KOPT-K1 (cell line): ENCODE results near the gene LYPD6B.

Source experiments
- H3K27ac ChIP-seq: fragments of 200-600 bp; sonication (generic); 2 replicates; pipeline ENCODE4 v1.5.1; 2016; ENCODE audit warnings: antibody characterized with exemption, mild to moderate bottlenecking, low read depth, low read length; ENCODE audit not compliant: poor library complexity, severe bottlenecking
- H3K36me3 ChIP-seq: fragments of 200-600 bp; sonication (generic); 2 replicates; pipeline ENCODE4 v1.5.1; 2017; ENCODE audit warnings: antibody characterized with exemption, mild to moderate bottlenecking, low read length, moderate library complexity; ENCODE audit not compliant: insufficient read depth
- H3K9me3 ChIP-seq: fragments of 200-600 bp; sonication (generic); 2 replicates; pipeline ENCODE4 v1.5.1; 2017; ENCODE audit warnings: antibody characterized with exemption, low read length, mild to moderate bottlenecking; ENCODE audit not compliant: insufficient read depth, poor library complexity, severe bottlenecking

Gene LYPD6B, protein sequence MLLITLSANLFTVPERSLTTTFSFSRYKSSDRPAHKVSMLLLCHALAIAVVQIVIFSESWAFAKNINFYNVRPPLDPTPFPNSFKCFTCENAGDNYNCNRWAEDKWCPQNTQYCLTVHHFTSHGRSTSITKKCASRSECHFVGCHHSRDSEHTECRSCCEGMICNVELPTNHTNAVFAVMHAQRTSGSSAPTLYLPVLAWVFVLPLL

DNA sequence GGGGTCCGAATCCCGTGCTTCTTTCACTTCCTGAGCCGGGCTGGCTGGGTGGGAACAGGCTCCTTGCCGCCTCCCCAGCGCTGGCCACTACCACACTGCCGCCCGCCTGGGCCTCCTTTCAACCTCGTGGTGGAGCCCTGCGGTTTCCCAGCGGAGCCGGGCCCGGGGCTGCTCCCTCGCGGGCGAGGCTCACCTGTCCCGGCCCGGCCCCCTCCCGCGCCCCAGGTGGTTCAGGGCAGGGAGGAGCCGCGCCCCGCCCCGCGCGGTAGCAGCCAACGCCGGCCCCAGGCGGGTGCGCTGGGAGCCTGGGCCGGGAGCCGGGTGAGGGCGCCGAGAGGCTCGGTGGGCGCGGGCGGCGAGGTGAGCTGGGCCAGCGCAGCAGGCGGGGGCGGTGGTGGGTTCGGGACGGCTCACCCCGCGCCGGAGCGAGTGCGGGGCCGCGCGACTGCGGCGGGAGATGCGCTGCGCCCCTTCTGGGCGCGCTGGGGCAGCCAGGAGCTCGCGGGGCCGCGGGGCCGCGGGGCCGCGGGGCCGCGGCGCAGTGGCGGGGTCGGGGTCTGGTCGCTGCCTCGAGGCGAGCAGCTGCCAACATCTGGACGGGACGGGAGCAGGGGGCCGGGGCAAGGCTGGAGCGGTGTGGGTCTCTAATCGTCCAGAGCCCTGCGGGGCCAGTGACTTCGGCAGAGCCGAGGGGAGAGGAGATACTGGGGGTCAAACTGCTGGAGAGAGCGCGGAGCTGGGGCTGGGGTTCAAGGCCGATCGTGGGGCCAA is at the start of gene LYPD6B:
Gene LYPD6B, plus strand, starts transcription at position 258 of the 771 bp plus-strand sequence. CDS start 92,250 bp downstream, outside the sequence.
- H3K9me3 ChIP-seq: no peaks in the 10 kb centered on the region
- H3K36me3 ChIP-seq: no peaks in the 10 kb centered on the region
- H3K27ac ChIP-seq: no peak within 1 kb of the TSS

DNA sequence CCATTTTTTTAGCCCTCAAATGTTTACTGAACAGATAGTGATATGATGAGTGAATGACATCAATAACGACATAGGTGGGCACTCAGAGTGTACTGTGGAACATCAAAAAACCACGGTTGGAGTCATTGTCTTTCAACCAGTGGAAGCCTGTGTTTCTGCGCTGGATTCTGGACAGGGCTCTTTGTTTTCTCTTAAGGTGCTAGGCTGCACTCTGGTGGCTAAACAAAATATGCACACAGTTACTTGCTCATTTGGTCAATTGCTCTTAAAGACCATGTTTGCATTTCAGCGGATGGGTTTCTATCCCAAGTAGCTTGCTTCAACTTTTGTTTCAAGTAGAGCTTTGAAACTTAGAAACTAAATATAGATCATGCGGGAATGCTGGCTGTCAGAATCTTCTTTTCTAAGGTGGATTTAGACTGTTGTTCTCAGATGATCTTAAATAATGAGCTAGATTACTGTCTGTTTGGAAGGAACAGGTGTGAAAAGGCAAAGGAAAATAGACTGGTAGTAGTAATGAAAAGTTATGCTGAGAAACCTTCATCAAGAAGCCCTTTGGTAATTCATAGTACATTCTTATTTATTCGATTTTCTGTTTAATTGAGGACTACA is 48.5 kb upstream of the LYPD6B start:
- Histone ChIP-seq H3K27ac (no peak overlapping the region), H3K9me3 (no peaks in the 10 kb centered on the region), H3K36me3 (no peaks in the 10 kb centered on the region)

- H3K9me3 ChIP-seq: no peaks in the 10 kb centered on the region
- no peaks in the 10 kb centered on the region for H3K36me3 ChIP-seq
- H3K27ac ChIP-seq: no peak overlapping the region
Observed at GRCh38 chr2:148990968-148991367, 47.5 kb upstream of the LYPD6B start.

GRCh38 chr2:148992448-148992847 is 46.1 kb upstream of the LYPD6B start:
- no peaks in the 10 kb centered on the region for H3K36me3 ChIP-seq
- no peaks in the 10 kb centered on the region for H3K9me3 ChIP-seq

GRCh38 chr2:148993351-148993750 is 45.1 kb upstream of the LYPD6B start:
- H3K36me3 ChIP-seq: no peaks in the 10 kb centered on the region

More at GRCh38 chr2:148992448-148992847, 46.1 kb upstream of the LYPD6B start:
- no peak overlapping the region for H3K27ac ChIP-seq

GRCh38 chr2:148994341-148994740 is 44.2 kb upstream of the LYPD6B start:
- no peaks in the 10 kb centered on the region for H3K36me3 ChIP-seq
- H3K27ac ChIP-seq: no peak overlapping the region

More at GRCh38 chr2:148993351-148993750, 45.1 kb upstream of the LYPD6B start:
- Histone ChIP-seq H3K9me3 (no peaks in the 10 kb centered on the region), H3K27ac (no peak overlapping the region)

DNA sequence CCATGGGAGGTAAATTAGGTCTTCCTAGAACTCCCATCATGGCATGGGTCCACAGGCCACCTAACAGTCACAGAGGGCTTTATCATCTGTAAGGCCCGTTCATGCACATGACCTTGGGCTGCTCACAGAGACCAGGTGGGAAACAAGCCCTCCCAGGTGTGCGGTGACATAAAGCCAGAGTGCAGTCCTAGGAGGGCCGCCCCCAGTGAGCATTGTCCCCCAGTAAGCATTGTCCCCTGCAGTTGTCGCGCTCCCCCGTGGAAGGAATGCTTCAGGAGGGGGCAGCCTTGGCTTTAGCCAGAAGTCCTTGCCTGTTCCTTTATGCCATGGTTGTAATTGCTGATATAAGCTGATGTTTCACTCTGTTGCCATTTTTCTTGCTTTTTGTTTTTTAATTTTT is 41.7 kb upstream of the LYPD6B start:
- Histone ChIP-seq H3K27ac (no peak overlapping the region), H3K9me3 (no peaks in the 10 kb centered on the region), H3K36me3 (no peaks in the 10 kb centered on the region)

More at GRCh38 chr2:148994341-148994740, 44.2 kb upstream of the LYPD6B start:
- no peaks in the 10 kb centered on the region for H3K9me3 ChIP-seq

DNA sequence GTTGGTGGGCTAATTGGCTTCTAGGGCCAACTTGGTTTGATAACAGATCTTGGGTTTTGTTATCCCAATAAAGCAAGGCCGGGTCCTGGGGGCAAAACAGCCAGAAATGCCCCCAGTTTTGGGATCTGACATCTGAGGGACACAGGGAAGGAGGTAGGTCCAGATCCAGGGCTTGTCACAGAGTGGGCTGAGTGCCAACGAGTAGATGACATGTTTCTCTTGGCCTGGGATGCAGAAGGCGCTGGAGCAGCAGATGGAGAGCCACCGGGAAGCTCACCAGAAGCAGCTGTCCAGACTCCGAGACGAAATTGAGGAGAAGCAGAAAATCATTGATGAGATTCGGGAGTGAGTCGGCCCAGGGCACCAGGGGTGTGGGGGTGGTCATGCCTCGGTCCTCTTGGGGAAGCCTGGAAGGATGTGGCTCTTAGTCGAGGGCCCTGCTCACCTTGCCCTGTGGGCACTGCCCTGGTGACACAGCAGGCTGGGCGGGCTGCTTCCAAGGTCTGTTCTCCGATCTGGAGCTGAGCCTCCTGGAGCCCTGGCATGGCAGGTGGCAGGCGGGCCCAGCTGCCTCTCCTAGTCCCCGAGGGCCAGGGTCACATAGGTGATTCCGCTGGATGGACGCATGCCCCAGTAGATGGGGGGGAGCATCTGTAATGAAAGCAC is 40.2 kb upstream of the LYPD6B start:
- no peak overlapping the region for H3K27ac ChIP-seq
- H3K36me3 ChIP-seq: no peaks in the 10 kb centered on the region
- no peaks in the 10 kb centered on the region for H3K9me3 ChIP-seq

- Histone ChIP-seq H3K36me3 (no peaks in the 10 kb centered on the region), H3K9me3 (no peaks in the 10 kb centered on the region), H3K27ac (no peak overlapping the region)
Observed at GRCh38 chr2:148998831-148999200, 39.7 kb upstream of the LYPD6B start.

GRCh38 chr2:148999451-148999921 is 39.0 kb upstream of the LYPD6B start:
- no peak overlapping the region for H3K27ac ChIP-seq

GRCh38 chr2:149000158-149000938 is 38.2 kb upstream of the LYPD6B start:
- no peaks in the 10 kb centered on the region for H3K36me3 ChIP-seq
- H3K9me3 ChIP-seq: no peaks in the 10 kb centered on the region
- H3K27ac ChIP-seq: no peak overlapping the region

More at GRCh38 chr2:148999451-148999921, 39.0 kb upstream of the LYPD6B start:
- H3K9me3 ChIP-seq: no peaks in the 10 kb centered on the region
- no peaks in the 10 kb centered on the region for H3K36me3 ChIP-seq

DNA sequence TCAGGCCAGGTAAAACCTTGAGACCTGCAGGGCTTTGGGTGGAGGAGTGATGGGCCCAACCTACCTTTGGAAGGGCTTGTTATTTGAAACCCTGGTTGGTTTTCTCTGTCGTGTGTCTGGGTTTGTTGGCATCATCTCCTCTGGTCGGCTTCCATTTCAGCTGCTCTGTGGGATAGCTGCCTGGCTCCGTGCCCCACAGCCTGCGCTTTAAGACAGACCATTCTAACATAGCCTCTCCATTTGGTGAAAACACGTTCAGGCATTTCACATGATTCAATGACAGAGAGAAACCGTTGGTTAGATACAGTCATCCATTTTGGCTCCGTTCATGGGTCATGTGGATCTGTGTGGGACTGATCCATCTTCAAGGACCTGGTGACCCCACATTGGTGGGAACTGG is 37.0 kb upstream of the LYPD6B start:
- Histone ChIP-seq H3K9me3 (no peaks in the 10 kb centered on the region), H3K27ac (no peak overlapping the region), H3K36me3 (no peaks in the 10 kb centered on the region)

DNA sequence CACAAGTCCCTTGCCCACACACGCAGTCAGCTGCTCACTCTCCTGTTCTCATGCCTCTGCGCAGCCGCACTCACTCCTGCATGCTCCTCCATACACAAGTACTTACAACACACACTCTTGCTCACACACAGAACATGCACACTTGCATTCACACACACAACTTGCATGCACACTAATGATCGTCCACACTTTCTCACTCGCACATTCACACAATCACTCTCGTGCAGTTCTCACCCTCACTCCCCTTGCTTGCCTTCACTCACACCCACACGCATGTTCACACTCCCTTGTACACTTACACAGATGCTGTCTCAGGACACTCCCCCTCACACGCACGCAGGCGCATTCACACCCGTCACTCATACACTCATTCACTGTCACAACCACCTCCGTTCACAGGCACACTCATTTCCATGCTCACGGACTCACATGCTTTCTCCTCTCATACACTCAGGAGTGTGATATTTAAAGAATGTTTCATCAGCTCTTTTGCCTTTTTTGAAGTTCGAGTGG is 36.1 kb upstream of the LYPD6B start:
- H3K36me3 ChIP-seq: no peaks in the 10 kb centered on the region
- no peak overlapping the region for H3K27ac ChIP-seq

More for the DNA sequence above, 36.1 kb upstream of the LYPD6B start:
- H3K9me3 ChIP-seq: no peaks in the 10 kb centered on the region
